ENCODE results near the gene SLC25A21.

SLC25A21 gene

DNA sequence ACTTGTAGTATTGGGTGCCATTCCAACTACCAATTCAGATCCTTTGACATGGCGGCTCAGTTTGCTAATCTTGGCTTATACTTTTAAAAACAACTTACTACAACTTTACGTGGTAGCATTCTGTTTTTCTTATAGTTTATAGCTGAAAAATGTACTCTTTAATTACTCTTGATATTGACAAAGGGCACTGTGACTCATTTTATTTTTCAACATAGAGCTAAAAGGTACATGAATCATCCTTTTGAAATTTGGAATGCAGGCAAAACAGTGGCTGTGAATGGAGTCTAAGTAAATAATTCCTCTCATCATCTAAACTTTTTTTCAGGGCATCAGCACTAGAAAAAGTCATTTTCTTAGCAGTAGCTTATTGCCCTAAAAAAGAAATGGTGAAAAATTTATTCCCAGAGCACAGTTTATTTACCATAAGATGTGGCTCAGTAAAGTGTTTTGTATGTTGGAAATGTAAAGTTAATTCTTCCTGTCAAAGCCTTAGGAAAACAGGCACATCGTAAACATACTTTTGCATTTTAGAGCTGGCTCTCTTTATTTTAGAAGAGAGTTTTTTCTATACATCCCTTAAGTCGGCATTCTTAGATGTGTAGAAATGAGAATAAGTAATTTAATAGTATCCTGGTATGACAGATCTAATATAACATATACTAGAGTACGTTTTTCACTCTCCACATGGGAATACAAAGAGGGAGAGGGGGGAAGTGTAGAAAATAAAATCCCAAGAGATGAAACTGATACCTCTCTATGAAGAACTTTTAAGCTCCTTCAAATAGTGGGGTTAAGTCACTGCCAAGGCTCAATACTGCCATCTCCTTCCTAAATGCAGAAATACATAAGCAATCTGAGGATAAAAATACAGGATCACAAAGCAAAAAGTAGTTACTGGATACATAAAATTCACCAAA is 55.2 kb downstream of the SLC25A21 start (continued):
- TF ChIP-seq ZEB2 (tag by site-specific recombination; IDR thresholded peaks at IDR 0.05) (0 out of 2 replicates have a peak, but pooled peaks have one; percentile 15), ZSCAN16 (tag by site-specific recombination; IDR thresholded peaks at IDR 0.05) (no peak), ZNF174 (tag by site-specific recombination; IDR thresholded peaks at IDR 0.05) (no peak), ZFP69B (tag by site-specific recombination; IDR thresholded peaks at IDR 0.05) (peak; percentile 33; the same call in 1 of the 2 replicates), PRDM10 (tag by site-specific recombination; IDR thresholded peaks at IDR 0.05) (peak; percentile 47; the same call in 1 of the 2 replicates), ZNF473 (tag by site-specific recombination; IDR thresholded peaks at IDR 0.05) (no peak), ZNF560 (tag by site-specific recombination; IDR thresholded peaks at IDR 0.05; ENCODE audit: borderline replicate concordance) (no peak), ZNF626 (tag by site-specific recombination; IDR thresholded peaks at IDR 0.05) (no peak), ZNF280C (tag by site-specific recombination; IDR thresholded peaks at IDR 0.05) (no peak), ZNF843 (tag by site-specific recombination; IDR thresholded peaks at IDR 0.05) (peak; percentile 64), ZNF530 (tag by site-specific recombination; IDR thresholded peaks at IDR 0.05; ENCODE audit: low read depth) (no peak), ZNF660 (tag by site-specific recombination; IDR thresholded peaks at IDR 0.05) (no peak), ZNF585B (tag by site-specific recombination; IDR thresholded peaks at IDR 0.05) (no peak), FEZF1 (tag by site-specific recombination; IDR thresholded peaks at IDR 0.05) (peak; percentile 43), OSR2 (tag by site-specific recombination; IDR thresholded peaks at IDR 0.05) (peak; percentile 92), ZNF544 (tag by site-specific recombination; IDR thresholded peaks at IDR 0.05) (no peak), ZBTB21 (tag by site-specific recombination; IDR thresholded peaks at IDR 0.05) (no peak), IKZF3 (tag by site-specific recombination; IDR thresholded peaks at IDR 0.05) (peak; percentile 96), ZNF146 (tag by site-specific recombination; IDR thresholded peaks at IDR 0.05) (no peak), ZNF155 (tag by site-specific recombination; IDR thresholded peaks at IDR 0.05) (no peak), ZNF555 (tag by site-specific recombination; conservative IDR thresholded peaks at IDR 0.05) (no peak), ZNF274 (IDR thresholded peaks at IDR 0.05; ENCODE audit: low read length) (no peak), ZNF274 (tag by site-specific recombination; IDR thresholded peaks at IDR 0.05; ENCODE audit: borderline replicate concordance) (no peak), ZNF366 (tag by site-specific recombination; conservative IDR thresholded peaks at IDR 0.05) (peak; percentile 25; the same call in 1 of the 2 replicates), TCF7L2 (IDR thresholded peaks at IDR 0.05; ENCODE audit: borderline replicate concordance, low read depth, low read length) (peak; percentile 17; the same call in 1 of the 2 replicates), PRDM6 (tag by site-specific recombination; IDR thresholded peaks at IDR 0.05) (peak; percentile 99), ZNF600 (tag by site-specific recombination; IDR thresholded peaks at IDR 0.05) (no peak), ZNF211 (tag by site-specific recombination; IDR thresholded peaks at IDR 0.05; ENCODE audit: low read depth) (no peak)
- TF ChIP-seq, protein P1, sequence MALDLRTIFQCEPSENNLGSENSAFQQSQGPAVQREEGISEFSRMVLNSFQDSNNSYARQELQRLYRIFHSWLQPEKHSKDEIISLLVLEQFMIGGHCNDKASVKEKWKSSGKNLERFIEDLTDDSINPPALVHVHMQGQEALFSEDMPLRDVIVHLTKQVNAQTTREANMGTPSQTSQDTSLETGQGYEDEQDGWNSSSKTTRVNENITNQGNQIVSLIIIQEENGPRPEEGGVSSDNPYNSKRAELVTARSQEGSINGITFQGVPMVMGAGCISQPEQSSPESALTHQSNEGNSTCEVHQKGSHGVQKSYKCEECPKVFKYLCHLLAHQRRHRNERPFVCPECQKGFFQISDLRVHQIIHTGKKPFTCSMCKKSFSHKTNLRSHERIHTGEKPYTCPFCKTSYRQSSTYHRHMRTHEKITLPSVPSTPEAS (tag by site-specific recombination; IDR thresholded peaks at IDR 0.05), result no peak
- TF ChIP-seq, protein P2, sequence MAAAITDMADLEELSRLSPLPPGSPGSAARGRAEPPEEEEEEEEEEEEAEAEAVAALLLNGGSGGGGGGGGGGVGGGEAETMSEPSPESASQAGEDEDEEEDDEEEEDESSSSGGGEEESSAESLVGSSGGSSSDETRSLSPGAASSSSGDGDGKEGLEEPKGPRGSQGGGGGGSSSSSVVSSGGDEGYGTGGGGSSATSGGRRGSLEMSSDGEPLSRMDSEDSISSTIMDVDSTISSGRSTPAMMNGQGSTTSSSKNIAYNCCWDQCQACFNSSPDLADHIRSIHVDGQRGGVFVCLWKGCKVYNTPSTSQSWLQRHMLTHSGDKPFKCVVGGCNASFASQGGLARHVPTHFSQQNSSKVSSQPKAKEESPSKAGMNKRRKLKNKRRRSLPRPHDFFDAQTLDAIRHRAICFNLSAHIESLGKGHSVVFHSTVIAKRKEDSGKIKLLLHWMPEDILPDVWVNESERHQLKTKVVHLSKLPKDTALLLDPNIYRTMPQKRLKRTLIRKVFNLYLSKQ (tag by site-specific recombination; IDR thresholded peaks at IDR 0.05; ENCODE audit: borderline replicate concordance), result no peak
